AG04449 (cell line): ENCODE measurements around the gene MINDY4.

Experiments
- CTCF ChIA-PET: fragments of 350-600 bp; formaldehyde crosslinking; extraction: SDS; loops from one replicate; lab custom pipeline; 2021; ENCODE audit warnings: antibody characterized with exemption; lab: Yijun Ruan, JAX
- POLR2A ChIA-PET: fragments of 400-600, 350-600 bp; formaldehyde crosslinking; extraction: SDS; loops from one replicate; lab custom pipeline; 2020; ENCODE audit warnings: antibody characterized with exemption, inconsistent platforms; lab: Yijun Ruan, JAX
- DNase-seq: peaks from one replicate; pipeline ENCODE4 v3.0.0-alpha.2; 2010; ENCODE audit warnings: low read depth, low spot score
- H3K4me3 ChIP-seq: 2 replicates; pipeline ENCODE4 v1.5.1; 2011; ENCODE audit warnings: low read depth, mild to moderate bottlenecking, control low read depth, low read length
- CTCF ChIP-seq: IDR thresholded peaks from one replicate; pipeline ENCODE4 v1.5.1; 2011; ENCODE audit warnings: mild to moderate bottlenecking, moderate library complexity, low read length, control low read depth, inconsistent platforms; ENCODE audit not compliant: insufficient read depth; ENCODE audit errors: missing control alignments

MINDY4 gene

GRCh38 chr7:30880125-30880720 lies 109.0 kb downstream of the MINDY4 start:
- TF ChIP-seq CTCF, result no peak
- no peak overlapping the region for H3K4me3 ChIP-seq
- ChIA-PET CTCF (no interaction called here), POLR2A (no interaction called here)
- no peak for DNase-seq

GRCh38 chr7:30880941-30881340 lies 109.7 kb downstream of the MINDY4 start:
- POLR2A ChIA-PET, result no interaction called here
- no peak for DNase-seq
- no peak overlapping the region for H3K4me3 ChIP-seq
- no peak for TF ChIP-seq CTCF
- CTCF ChIA-PET, result no interaction called here

- POLR2A ChIA-PET, result no interaction called here
- no peak overlapping the region for H3K4me3 ChIP-seq
- CTCF ChIA-PET, result no interaction called here
- TF ChIP-seq CTCF, result no peak
- no peak for DNase-seq
These were observed 110.2 kb downstream of the MINDY4 start for GRCh38 chr7:30881448-30881847.

- POLR2A ChIA-PET, result no interaction called here
These were observed 113.7 kb downstream of the MINDY4 start for GRCh38 chr7:30884881-30885280.

DNA sequence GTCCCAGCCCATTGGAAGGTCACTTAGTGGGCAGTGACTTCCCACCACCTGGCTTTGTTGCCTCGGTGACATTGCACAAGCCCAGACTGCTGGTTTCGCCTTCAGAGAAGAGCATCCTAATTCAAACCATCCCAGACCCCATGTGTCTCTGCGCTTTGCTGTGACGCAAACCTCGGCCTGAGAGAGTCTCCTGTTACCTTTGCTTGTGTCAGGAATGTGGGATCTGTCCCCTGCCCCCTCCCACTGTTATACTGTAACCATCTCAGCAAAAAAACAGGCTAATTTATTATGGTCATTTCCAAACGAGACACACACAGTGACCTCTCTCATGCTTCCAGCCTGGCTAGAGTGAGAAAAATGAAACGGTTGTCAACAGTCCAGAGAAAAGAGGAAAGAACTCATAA lies 115.4 kb downstream of the MINDY4 start:
- ChIA-PET POLR2A (no interaction called here), CTCF (interaction anchor here (0.8 kb wide), 1 partner anchor 52 kb away, joined by 3 read pairs; no protein-coding TSS in a partner anchor)
- no peak for DNase-seq
- no peak for TF ChIP-seq CTCF
- no peak overlapping the region for H3K4me3 ChIP-seq

More at GRCh38 chr7:30884881-30885280, 113.7 kb downstream of the MINDY4 start:
- H3K4me3 ChIP-seq, result no peak overlapping the region
- no peak for TF ChIP-seq CTCF
- no peak for DNase-seq
- CTCF ChIA-PET, result no interaction called here

DNA sequence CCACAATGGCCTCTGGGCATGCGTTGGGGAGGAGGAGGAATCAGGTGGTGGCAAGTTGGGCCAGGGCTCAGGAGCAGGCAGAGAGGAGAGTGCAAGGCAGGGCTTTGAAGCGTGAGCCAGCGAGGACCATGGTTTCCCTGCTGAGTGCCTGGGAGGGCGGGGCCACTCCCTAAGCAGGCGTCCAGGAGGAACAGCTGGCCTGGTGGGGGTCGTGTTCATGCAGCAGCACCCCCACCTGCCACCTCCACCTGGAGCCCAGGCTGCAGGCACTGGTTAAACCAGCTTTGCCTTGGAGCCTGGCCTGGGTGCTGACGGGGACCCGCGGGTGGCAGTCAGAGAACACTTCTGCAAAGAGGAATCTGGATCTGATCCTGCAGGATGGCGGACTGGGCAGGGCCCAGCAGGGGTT lies 116.3 kb downstream of the MINDY4 start:
- no peak overlapping the region for H3K4me3 ChIP-seq
- TF ChIP-seq CTCF, result no peak
- DNase-seq, result no peak

More for the DNA sequence above, 116.3 kb downstream of the MINDY4 start:
- ChIA-PET POLR2A (no interaction called here), CTCF (interaction anchor here (2.4 kb wide), 1 partner anchor 51 kb away, joined by 9 read pairs; no protein-coding TSS in a partner anchor)
